NOMO-1 treated with dmso at 0.1 percent for 144 hours (cell line): ENCODE measurements around the gene SLC7A14.

Source experiments
- DNase-seq: peaks from one replicate; lab custom pipeline; 2025; ENCODE audit not compliant: unreplicated experiment; lab: John Stamatoyannopoulos, UW

SLC7A14 gene

DNA sequence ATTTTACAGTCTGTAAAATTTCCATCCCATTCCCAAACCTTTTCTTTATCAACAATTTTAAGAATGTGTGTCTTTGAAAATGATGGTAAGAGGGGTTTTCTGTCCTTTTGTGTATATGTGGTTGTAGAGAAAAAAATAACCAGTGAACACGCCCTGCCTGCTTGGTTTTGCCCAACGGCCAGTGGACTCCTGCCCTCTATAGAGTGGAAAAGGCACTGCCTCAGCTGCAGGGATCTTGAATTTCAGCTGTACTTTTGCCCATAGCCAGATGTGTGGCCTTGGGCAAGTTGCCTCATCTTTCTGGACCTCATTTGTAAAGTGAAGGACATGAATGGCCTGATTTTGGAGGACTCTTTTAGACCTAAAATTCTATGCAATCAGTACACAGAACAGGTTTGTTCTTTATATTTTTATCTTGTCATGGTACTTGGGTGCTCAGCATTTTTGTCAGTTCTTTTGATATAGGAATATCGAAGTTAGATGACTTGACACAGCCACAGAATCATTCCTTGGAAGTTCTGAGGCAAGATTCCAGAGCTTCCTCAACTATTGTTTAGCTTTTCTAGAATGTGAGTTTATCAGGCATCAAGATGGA is 86.2 kb downstream of the SLC7A14 start:
- DNase-seq, result no peak

DNA sequence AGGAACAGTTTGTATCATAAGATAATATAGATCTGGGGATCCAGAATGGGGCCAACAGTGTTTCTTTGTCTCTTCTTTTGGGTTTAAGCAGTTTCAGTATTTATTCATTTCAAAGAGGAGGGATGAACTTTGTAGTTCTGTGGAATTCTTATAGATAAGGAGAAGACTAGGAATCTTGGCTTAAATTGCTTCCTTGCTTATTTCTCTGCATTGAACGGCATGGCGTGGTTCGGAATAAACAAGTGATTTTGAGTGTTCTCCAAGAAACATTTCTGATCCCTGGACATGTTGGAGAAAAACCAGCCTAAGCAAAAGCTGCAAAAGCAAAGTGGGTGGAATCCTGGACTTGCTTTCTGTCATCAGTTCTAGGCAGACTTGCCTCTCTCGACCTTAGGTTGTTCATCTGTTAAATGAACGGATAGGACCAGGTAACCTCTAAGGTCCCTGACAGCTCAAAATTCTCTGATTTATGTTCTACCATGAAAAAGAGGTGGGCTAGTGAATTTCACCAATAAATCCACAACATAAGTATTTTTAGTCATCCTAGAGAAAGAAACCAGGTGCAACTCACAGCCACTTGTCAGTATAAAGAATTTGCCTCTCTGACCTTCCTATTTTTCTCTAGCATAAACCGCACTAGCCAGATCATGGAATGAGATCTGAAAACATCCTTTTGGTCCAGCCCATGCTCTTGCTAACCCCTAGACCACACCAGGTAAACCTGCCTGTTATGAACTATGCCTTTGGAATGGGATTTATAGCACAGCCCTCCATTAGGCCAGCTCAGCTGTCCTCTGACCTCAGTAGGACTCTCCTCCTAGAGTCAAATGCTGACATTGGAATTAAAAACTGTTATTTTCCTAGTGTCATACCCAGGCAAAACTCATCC is 88.4 kb downstream of the SLC7A14 start:
- DNase-seq, result no peak

DNA sequence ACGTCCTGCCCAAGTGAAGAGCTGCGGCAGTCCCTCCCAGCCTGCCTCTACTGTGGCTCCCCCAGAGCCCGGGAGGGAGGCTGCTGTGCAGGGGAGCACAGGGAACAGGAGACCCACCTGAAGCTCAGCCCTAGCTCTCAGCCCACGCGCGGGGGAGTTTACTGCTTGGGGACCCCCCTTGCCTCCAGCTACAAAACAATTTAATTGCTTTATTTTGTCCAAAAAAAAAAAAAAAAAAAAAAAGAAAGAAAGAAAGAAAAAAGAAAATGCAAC is 89.1 kb downstream of the SLC7A14 start:
- no peak for DNase-seq

DNA sequence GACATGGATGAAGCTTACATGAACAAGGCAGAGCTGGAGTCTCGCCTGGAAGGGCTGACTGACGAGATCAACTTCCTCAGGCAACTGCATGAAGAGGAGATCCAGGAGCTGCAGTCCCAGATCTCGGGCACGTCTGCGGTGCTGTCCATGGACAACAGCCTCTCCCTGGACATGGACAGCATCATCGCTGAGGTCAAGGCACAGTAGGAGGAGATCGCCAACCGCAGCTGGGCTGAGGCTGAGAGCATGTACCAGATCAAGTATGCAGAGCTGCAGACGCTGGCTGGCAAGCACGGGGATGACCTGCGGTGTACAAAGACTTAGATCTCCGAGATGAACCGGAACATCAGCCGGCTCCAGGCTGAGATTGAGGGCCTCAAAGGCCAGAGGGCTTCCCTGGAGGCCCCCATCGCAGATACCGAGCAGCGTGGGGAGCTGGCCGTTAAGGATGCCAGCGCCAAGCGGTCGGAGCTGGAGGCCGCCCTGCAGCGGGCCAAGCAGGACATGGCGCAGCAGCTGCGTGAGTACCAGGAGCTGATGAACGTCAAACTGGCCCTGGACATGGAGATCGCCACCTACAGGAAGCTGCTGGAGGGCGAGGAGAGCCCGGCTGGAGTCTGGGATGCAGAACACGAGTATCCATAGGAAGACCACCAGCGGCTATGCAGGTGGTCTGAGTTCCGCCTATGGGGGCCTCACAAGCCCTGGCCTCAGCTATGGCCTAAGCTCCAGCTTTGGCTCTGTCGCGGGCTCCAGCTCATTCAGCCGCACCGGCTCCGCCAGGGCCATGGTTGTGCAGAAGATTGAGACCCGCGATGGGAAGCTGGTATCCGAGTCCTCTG is 89.6 kb downstream of the SLC7A14 start:
- no peak for DNase-seq

DNA sequence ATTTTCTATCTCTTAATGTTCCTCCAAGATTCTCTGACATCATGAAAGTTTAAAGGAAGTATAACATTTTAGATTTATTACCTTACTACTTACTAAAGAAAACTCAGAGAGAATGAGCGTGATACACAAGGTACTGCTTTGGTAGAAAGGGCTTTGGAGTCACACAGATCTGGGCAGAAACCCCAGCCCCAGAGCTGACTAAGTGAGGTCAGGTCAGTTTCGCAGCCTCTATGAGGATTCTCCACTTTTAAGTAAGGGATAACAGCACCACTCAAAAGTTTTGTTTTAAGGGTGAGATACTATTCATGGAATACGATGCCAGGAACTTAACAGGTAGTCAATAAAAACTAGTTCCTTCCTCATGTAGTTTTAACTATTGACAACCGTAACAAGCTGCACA is 91.1 kb downstream of the SLC7A14 start:
- DNase-seq, result no peak

DNA sequence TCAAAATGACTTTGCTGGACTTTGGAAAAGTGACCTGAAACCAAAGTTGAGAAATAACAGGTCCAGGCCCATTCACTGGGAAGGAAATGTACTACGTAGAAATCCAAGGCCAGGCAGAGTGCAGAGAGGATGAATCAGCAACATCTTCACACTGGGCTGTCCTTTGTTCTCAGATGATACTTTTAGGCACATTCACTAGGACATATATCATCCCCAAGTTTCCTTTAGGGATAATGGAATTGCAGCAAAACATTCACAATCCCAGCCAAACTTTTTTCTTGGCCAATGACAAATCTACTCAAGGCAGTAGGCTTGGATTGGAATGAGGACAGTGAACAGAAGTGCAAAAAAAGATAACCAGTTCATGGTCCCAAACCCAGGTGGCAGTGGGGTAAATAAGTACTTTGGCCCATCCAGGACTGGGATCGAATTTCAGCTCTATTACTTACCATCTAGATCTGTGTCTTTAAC is 92.1 kb downstream of the SLC7A14 start:
- DNase-seq, result no peak

DNA sequence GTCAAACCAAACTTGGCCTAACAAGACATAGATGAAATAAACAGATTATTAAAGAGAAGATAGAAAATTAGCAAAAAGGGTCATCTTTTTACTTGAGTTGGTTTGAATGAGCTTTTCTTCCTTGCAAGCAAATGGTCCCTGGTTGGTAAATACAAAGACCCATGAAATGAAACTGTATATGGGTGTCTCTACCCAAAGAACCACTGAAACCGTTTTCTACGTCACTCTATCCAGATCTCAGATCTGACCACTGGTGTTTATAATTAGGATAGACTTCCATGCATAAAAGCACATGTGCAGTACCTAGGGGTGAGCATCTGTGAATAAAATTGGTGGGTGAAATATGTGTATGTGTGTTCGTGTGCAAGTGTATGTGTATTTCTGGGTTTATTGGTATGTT is 94.0 kb downstream of the SLC7A14 start:
- no peak for DNase-seq

DNA sequence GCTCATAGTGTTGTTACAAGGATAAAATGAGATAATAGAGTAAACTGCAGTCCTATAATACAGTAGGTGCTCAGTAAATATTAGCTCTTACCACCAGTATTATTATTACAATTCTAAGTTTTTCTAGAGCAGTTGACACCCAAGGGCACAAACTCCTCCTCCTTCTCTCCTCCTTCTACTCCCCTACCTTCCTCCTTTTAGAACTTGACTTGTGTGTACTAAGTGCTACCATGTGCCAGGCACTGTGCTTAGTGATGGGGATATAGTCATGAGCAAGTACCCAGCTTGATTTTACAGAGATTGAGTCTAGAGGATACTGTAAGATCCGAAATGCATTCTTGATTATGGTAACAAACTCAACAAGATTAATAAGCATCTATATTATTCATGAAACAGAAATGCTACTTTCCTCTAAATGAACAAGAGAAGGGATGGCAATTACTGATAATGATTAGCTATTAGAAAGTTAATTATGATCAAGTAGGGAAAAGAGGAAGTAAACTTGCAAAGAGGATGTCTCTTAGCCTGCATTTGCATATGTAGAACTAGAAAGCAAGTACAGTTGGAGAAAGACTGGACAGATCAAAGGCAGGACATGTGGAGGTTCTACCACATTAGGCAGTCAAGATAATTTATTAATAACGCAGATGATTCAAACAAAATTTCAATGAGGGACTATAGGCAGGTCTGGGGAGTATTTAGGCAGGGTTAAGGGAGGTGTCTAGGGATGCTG is 94.9 kb downstream of the SLC7A14 start:
- no peak for DNase-seq

DNA sequence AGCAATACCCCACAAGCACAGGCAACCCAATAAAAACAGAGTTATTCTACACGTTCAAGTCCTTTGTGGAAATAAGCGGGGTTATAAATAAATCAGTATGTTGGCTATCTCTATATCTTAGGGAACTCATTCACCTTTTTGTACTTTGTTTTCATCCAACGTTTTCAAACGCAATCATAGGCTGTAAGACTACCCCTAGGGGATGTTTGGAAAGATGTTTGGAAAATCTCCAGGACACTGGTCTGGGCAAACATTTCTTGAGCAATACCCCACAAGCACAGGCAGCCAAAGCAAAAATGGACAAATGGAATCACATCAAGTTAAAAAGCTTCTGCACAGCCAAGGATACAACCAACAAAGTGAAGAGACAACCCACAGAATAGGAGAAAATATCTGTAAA is 97.1 kb downstream of the SLC7A14 start:
- no peak for DNase-seq

DNA sequence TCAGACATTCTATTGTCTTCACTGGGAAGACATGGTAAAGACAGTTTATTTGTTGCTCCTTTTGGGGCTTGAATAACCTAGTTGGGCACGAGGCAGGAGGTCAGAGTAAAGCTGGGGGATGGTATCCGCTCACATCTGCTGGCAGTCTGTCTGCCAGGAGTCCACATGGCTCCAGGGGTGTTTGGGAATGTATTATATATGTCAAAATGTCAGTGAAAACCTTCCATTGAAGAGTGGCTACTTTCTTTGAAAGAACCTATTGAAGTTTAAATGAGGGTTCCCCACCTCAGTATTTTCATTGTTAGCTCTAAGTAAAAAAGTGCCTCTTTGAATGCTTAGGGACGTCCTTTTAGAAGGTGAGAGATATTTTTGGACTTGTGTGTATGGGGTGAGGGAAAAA is 98.8 kb downstream of the SLC7A14 start:
- DNase-seq, result no peak

DNA sequence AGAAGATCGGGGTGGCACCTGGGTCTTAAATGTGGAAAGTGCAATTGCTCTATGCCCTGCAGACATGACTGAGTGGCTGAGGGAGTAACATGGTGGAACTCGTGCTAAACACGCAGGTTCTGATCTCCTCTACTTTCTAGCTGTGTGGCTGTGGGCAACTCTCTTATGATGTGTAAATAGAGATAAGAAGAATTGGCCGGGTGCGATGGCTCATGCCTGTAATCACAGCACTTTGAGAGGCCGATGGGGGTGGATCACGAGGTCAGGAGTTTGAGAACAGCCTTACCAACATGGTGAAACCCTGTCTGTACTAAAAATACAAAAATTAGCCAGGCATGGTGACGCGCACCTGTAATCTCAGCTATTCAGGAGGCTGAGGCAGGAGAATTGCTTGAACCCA is 99.5 kb downstream of the SLC7A14 start:
- no peak for DNase-seq

DNA sequence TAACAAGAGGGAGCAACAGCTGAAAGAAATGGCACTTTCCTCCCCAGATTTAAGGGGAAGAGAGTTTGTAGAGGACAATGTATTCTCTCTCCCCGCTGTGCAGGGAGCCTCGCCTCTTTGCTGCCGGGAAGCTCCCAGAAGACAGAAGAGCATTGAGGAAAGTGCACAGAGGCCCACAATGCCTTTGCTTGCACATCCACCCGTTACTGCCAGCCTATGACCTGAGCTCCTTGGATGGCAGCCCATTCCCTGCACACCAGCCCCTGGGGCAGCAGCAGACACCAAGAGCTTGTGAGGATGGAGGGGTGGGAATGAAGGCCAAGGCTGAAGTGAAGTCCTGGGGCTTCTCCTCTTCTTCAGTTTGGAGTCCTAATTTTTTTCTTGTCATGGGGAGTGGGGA is 100.2 kb downstream of the SLC7A14 start:
- DNase-seq, result no peak

DNA sequence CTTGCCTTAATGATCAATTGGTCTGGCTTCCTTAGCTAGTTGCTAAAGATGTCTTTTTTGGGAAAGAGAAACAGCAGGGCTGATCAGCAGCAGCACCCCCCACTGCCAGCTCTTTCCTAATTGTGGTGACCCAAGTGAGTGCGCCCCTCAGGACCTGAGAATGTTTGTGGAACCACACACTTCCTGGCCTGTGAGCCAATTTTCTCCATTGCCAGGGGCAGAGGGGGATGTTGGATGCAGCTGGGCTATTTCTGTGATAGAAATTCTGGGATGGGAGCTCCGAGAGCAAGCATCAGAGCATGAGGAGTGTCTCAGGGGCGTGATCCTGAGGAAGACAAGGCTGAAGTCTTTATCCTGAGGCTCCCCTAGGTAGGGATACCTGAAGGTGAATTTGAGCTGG is 100.6 kb downstream of the SLC7A14 start:
- DNase-seq, result no peak

DNA sequence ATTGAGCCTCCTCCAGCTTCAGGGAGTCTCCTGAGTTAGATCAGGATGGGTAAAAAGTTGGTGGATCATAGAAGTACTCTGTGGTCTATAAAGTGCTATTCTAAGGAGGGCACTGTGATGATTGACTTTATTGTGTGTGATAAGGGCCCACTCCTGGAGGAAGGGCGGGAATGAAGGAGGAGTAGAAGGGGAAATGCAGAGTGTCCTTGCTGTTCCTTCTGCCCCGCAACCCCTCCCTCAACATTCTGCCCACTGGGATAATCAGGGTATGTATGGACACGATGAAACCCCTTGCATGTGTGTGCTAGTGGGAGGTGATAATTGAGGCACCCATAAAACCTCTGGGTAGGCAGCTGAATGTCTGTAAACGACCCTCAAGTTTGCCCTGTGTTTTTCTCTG is 101.0 kb downstream of the SLC7A14 start:
- DNase-seq, result no peak

DNA sequence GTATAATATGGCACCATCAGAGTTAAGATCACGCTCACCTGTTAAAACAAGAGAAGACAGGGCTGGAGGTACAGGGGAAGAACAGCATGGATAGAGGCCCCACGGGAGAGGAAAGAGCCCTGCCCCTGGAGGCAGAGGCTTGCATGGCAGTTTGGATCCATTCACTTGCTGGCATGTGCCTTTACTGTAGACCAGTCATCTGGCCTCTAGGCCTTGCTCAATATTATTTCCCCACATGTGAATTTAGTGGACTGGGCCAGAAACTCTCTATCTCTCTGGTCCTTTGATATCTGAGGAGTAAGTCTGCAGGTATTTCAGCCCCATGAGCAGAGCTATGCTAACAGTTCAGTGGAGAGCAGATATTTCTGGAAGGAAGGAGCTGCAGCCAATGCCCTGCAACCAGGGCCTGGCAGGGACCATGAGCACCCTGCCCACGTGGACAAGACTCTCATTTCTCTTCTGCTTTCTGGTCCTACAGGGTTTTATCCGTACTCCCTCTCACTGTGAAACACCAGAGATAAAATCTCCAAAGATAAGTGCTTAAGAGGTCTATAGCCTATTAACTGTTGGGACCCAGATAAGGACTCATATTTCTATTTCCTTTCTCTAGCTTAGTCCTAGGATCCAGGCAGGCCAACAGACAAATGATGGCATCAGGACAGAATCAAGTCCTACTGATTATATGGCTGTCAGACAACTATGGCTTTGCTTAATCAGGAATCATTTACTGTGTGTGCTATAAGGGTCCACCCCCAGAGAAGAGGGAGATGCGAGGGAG is 102.2 kb downstream of the SLC7A14 start:
- no peak for DNase-seq

DNA sequence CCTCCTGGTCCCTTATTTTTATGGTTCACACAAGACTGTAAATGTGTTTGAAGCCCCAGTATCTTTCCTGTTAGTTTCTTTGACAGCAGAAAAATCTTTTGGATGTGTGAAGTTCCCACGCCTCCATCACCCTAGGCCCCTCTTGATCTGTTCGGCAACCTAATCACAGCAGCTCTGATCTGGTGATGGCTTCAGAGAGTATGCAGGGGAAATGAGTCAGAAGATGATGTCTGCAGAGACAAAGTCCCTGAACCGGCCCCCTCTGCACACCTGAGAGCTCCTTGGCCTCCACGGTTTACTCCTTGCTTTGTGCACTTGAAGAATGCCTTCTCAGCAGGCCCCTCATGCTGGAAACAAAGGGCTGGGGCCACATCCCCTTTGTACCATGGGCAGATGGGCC is 103.7 kb downstream of the SLC7A14 start:
- DNase-seq, result no peak

DNA sequence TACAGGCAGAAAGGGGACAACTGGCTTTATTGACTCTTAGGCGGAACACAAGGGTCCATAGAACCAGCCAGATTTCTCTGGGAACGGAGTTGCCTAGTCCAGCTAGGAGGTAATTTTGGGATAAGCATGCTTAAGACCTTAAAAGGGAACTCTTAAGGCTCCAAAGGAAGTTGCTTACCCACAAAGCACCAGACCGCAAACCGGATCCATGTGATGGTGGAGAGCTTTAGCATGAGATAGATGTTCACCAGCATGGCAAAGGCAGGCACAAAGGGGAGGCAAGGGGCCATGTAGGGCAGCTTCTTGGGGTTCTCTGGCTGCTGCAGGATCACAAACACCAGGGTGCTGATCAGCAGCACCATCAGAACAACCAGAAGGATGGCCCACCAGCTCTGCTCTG is 105.8 kb downstream of the SLC7A14 start:
- no peak for DNase-seq

DNA sequence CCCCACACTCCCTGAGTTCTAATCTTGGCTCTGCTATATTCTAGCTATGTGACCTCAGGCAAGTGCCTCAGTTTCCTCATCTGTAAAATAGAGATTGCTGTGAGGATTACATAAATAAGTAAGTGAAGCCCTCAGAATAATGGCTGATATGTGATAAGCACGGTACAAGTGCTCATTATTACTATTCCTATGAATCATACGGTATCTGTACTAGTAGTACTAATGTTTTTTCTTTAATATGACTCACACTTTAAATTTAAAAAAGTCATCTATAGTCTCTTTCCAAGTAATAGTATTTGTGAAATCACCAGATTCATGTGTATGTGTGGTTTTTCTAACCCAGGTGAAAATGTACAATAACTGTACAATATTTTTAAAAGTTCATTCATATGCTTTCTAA is 108.5 kb downstream of the SLC7A14 start:
- no peak for DNase-seq

DNA sequence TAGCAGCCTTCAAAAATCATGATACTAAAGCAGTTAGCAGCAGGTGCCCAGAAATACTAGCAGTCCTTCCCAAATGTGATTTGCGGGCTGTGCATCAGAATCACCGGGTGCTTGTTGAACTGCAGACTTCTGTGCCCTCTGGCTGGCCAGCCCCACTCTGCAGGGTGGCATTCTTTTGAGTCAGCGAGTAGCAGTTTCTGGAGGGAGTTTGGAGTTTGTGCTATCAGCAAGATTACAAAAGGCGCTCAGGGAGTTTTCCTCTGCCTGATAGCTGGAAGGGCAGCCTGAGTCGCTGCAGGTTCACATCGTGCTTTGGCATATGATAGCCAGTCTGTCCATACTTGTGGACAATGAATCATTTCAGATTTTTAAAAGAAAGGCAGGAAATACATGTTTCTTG is 109.6 kb downstream of the SLC7A14 start:
- DNase-seq, result no peak

DNA sequence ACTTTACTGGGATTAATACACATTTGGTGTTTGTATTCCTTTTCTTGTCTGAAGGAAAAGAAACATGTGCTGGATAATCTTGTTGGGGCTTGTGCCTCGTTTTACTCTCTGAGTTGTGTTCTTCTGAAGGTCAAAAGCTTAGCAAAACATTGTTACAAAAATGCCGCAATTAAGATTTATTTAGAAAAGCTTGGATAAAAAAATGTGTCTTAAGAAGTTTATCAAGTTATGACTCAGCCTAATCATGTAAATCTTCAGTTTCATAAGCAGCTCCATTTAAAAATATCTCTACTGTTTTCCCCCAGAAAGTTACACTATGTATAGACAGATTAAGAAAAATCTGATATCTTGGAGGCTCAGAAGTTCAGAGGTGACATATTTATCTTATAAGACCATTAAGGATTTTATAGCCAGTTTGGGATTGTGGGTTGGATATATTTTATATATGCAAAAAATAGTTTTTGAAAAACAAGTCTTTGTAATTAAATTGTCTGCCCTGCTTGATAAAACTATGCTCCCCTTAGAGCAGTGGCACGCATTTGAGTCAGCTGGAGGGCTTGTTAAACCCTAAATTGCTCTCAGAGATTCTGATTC is 110.7 kb downstream of the SLC7A14 start:
- no peak for DNase-seq
